GM23338 (cell line): ENCODE results near the gene MELTF. TPM values are rescaled to one million over a fixed set of nuclear protein-coding genes. Genes with fewer than 3 reads are reported as not detected.

ENCODE experiments used
- ATAC-seq: fragments of 200-7000 bp; cut with Tn5 transposase; 3 replicates; pipeline ENCODE4 v1.9.1; 2020
- DNase-seq: peaks from one replicate; pipeline ENCODE4 v3.0.0-alpha.2; 2015; ENCODE audit warnings: low spot score
- H2AFZ ChIP-seq: fragments of 200-600 bp; sonication (generic); 2 replicates; pipeline ENCODE4 v1.8.0; 2016; ENCODE audit warnings: antibody characterized with exemption, mild to moderate bottlenecking, moderate library complexity
- H3F3A ChIP-seq: fragments of 200-600 bp; sonication (generic); replicated peaks from 2 replicates; pipeline ENCODE4 v1.8.0; 2017; ENCODE audit warnings: antibody characterized with exemption, mixed run types, low read depth
- H3K27ac ChIP-seq: fragments of 200-600 bp; sonication (generic); 2 replicates; pipeline ENCODE4 v1.6.1; 2016; ENCODE audit warnings: low read depth
- H3K27me3 ChIP-seq: fragments of 200-600 bp; sonication (generic); 2 replicates; pipeline ENCODE4 v1.8.0; 2016; ENCODE audit warnings: mild to moderate bottlenecking, mixed run types, moderate library complexity; ENCODE audit not compliant: insufficient read depth
- H3K36me3 ChIP-seq: fragments of 200-600 bp; sonication (generic); 2 replicates; pipeline ENCODE4 v1.8.0; 2016; ENCODE audit warnings: mild to moderate bottlenecking; ENCODE audit not compliant: insufficient read depth
- H3K4me1 ChIP-seq: fragments of 200-600 bp; sonication (generic); 2 replicates; pipeline ENCODE4 v1.8.0; 2016; ENCODE audit warnings: mild to moderate bottlenecking, moderate library complexity; ENCODE audit not compliant: insufficient read depth
- H3K4me2 ChIP-seq: fragments of 200-600 bp; sonication (generic); 2 replicates; pipeline ENCODE4 v1.7.1; 2017; ENCODE audit warnings: mixed run types
- H3K4me3 ChIP-seq: fragments of 200-600 bp; sonication (generic); 2 replicates; pipeline ENCODE4 v1.6.1; 2016; ENCODE audit warnings: mixed run types
- H3K79me2 ChIP-seq: fragments of 200-600 bp; sonication (generic); replicated peaks from 2 replicates; pipeline ENCODE4 v1.8.0; 2017; ENCODE audit warnings: mild to moderate bottlenecking; ENCODE audit not compliant: insufficient read depth
- H3K9me2 ChIP-seq: fragments of 200-600 bp; sonication (generic); 2 replicates; pipeline ENCODE4 v1.8.0; 2017; ENCODE audit not compliant: insufficient read depth
- H4K20me1 ChIP-seq: fragments of 200-600 bp; sonication (generic); replicated peaks from 2 replicates; pipeline ENCODE4 v1.8.0; 2017; ENCODE audit warnings: mild to moderate bottlenecking; ENCODE audit not compliant: insufficient read depth
- H3K27ac Mint-ChIP-seq: 2 replicates; pipeline ENCODE4 v1.8.0; 2020; ENCODE audit warnings: inconsistent platforms, mild to moderate bottlenecking, moderate library complexity, mixed read lengths
- H3K27me3 Mint-ChIP-seq: 3 replicates; pipeline ENCODE4 v1.8.0; 2022; ENCODE audit warnings: low read depth, mild to moderate bottlenecking, moderate library complexity, mixed read lengths, inconsistent platforms; ENCODE audit not compliant: insufficient read depth, poor library complexity
- H3K36me3 Mint-ChIP-seq: 3 replicates; pipeline ENCODE4 v1.8.0; 2021; ENCODE audit warnings: low read depth, mild to moderate bottlenecking, inconsistent platforms, moderate library complexity, mixed read lengths
- H3K4me1 Mint-ChIP-seq: 3 replicates; pipeline ENCODE4 v1.8.0; 2020; ENCODE audit warnings: mild to moderate bottlenecking, inconsistent platforms, mixed read lengths
- H3K4me3 Mint-ChIP-seq: 3 replicates; pipeline ENCODE4 v1.8.0; 2021; ENCODE audit warnings: moderate library complexity, mild to moderate bottlenecking, inconsistent platforms, mixed read lengths
- H3K9me3 Mint-ChIP-seq: 3 replicates; pipeline ENCODE4 v1.8.0; 2020; ENCODE audit warnings: moderate library complexity, mild to moderate bottlenecking, inconsistent platforms, mixed read lengths
- CREB1 ChIP-seq: fragments of 250-450 bp; sonication (Bioruptor Pico); IDR thresholded peaks from 2 replicates; pipeline ENCODE4 v1.5.0; 2020; ENCODE audit warnings: low read depth, mild to moderate bottlenecking, moderate library complexity
- CTCF ChIP-seq, 2 experiments: fragments of 200-600 bp in 1 of 2; sonication (generic) in 1 of 2; conservative IDR thresholded peaks; 2 replicates each; pipeline versions ENCODE4 v1.5.1 to v1.6.1; 2016 to 2017; ENCODE audit warnings: antibody characterized with exemption in 2 of 2, low read depth in 2 of 2, mild to moderate bottlenecking in 2 of 2, moderate library complexity in 1 of 2
- ETS1 ChIP-seq: IDR thresholded peaks from 2 replicates; pipeline ENCODE4 v1.6.1; 2016; ENCODE audit warnings: antibody characterized with exemption
- EZH2 ChIP-seq: fragments of 200-600 bp; sonication (generic); IDR thresholded peaks from one replicate; pipeline ENCODE4 v1.8.0; 2017; ENCODE audit warnings: antibody characterized with exemption, mild to moderate bottlenecking, low read depth; ENCODE audit not compliant: unreplicated experiment
- EZH2phosphoT487 ChIP-seq: fragments of 200-600 bp; sonication (generic); IDR thresholded peaks from one replicate; pipeline ENCODE4 v1.8.1; 2018; ENCODE audit warnings: antibody characterized with exemption; ENCODE audit not compliant: unreplicated experiment
- JUNB ChIP-seq: IDR thresholded peaks from one replicate; pipeline ENCODE4 v1.6.1; 2016; ENCODE audit warnings: antibody characterized with exemption; ENCODE audit not compliant: unreplicated experiment
- NANOG ChIP-seq: IDR thresholded peaks from 2 replicates; pipeline ENCODE4 v1.6.1; 2016; ENCODE audit warnings: antibody characterized with exemption, borderline replicate concordance
- POLR2AphosphoS5 ChIP-seq: IDR thresholded peaks from 2 replicates; pipeline ENCODE4 v1.6.1; 2016; ENCODE audit warnings: antibody characterized with exemption, low read depth
- STAT1 ChIP-seq: IDR thresholded peaks from one replicate; pipeline ENCODE4 v1.6.1; 2016; ENCODE audit warnings: antibody characterized with exemption; ENCODE audit not compliant: unreplicated experiment
- ZNF114 ChIP-seq: fragments of 250-450 bp; sonication (Bioruptor Pico); IDR thresholded peaks from 2 replicates; pipeline ENCODE4 v1.5.0; 2020; ENCODE audit warnings: mild to moderate bottlenecking, moderate library complexity
- ZNF331 ChIP-seq: fragments of 250-450 bp; sonication (Bioruptor Pico); IDR thresholded peaks from 2 replicates; pipeline ENCODE4 v1.5.0; 2020; ENCODE audit warnings: low read depth, mild to moderate bottlenecking, moderate library complexity
- polyA plus RNA-seq: library from polyadenylated mRNA; unstranded; fragments of >200 nt; fragmentation: Nextera tagmentation; extraction: Ambion mirVana; gene quantifications from 2 replicates; pipeline ENCODE4 v1.2.1, GENCODE V29; 2016
- total RNA-seq: library from RNA; depleted of rRNA; stranded (reverse); fragments of >200 nt; shearing (Covaris generic); gene quantifications from 2 replicates; pipeline ENCODE4 v1.2.3, GENCODE V29; 2014
- TF ChIP-seq, protein P1 (sequence below): IDR thresholded peaks from one replicate; pipeline ENCODE4 v1.6.1; 2018; ENCODE audit warnings: antibody characterized with exemption; ENCODE audit not compliant: unreplicated experiment

MELTF gene
- total and polyA plus RNA-seq, 2 experiments from 2014 or later: 1.4 to 5.2 TPM

DNA sequence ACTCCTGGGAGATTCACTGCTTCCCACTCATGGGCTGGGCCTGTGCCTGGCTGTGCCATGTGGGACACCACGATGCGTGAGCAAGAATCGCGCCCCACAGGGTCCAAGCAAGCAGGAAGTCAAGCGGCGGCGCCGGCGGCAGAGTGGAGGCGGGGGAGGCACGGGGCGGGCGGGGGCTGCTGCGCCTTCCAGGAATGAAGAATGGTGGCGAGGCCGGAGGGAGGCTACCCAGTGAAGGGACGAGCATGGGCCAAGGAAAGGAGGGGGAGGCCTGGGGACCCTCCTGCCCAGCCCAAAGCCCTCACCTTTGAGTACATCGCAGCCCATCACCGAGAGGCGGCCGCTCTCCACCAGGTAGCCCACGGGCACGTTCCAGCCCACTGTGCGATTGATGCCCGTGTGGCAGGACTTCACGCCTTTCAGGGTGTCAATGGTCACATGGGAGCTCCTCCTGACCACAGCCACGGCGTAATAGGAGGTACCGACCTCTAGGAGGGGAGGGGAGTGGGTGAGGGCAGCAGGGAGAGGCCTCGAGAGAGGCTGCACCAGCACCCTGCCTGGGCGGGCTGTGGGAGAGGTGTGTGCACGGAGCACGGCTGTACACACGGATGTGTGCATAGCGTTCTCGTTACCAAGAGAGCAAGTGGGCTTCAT is 5.5 kb downstream of the MELTF start:
- no peaks in the 10 kb centered on the region for H3K9me3 Mint-ChIP-seq
- H3K36me3 Mint-ChIP-seq: no peaks in the 10 kb centered on the region
- H3K4me3 Mint-ChIP-seq: no peak overlapping the region
- H2AFZ ChIP-seq: no peak overlapping the region
- no peak overlapping the region for H3K27ac ChIP-seq
- peaks cover 8% of the 10 kb centered on the region; the same call in 1 of the 2 replicates for H3K4me1 ChIP-seq
- H3K27me3 ChIP-seq: peaks cover 13% of the 10 kb centered on the region
- no peaks in the 10 kb centered on the region for H3K79me2 ChIP-seq
- no peak overlapping the region for H3K27ac Mint-ChIP-seq
- TF ChIP-seq ZNF114 (no peak), EZH2phosphoT487 (no peak)
- no peaks in the 10 kb centered on the region for H3K36me3 ChIP-seq
- no peak overlapping the region for H3K4me3 ChIP-seq
- DNase-seq (no peak), ATAC-seq (no peak)
- no peaks in the 10 kb centered on the region for H4K20me1 ChIP-seq
- no peaks in the 10 kb centered on the region for H3K9me2 ChIP-seq
- peaks cover 42% of the 10 kb centered on the region for H3K4me1 Mint-ChIP-seq
- H3K27me3 Mint-ChIP-seq: peaks cover 34% of the 10 kb centered on the region
- H3K4me2 ChIP-seq: no peak overlapping the region
- no peaks in the 10 kb centered on the region for H3F3A ChIP-seq

DNA sequence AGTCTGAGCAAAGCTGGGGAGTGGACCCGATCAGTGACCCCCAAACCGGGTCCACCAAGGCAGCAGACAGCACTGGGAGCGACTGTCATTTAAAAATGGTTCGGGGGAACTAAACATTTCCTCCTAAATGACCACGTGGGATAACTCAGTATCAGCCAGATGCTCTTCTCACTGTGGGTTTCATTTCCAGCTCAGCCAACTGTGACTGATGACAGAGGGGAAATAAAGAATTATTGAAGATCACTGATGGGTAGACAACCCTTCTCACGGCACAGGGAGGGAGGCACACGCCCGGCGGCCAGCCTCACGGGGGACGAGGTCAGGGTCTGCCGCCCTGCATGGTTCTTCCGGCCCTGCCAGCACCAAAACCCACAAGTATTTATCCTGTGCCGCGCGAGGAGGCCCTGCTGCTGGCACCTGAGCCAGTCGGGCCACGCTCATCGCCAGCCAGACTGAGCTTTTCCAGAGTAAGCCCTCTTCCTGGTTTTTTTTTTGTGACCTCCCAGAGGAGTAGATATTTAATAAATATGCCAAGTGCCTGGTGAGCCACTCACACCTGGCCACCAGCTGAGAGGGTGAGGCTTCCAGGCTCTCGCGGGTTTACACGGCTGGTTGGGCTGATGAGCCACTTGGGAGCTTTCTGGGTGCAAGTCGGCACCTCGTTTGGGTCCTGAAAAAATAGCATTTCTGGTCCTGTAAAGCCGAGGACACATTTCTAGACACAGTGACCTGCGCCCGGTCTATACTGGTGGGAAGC is 6.2 kb downstream of the MELTF start:
- Mint-ChIP-seq H3K9me3 (no peaks in the 10 kb centered on the region), H3K36me3 (no peaks in the 10 kb centered on the region), H3K4me3 (no peak overlapping the region; the same call in 2 of the 3 replicates), H3K4me1 (peaks cover 42% of the 10 kb centered on the region), H3K27ac (no peak overlapping the region), H3K27me3 (peaks cover 27% of the 10 kb centered on the region)
- DNase-seq (no peak), ATAC-seq (no peak)
- Histone ChIP-seq H3K79me2 (no peaks in the 10 kb centered on the region), H3K4me1 (peaks cover 8% of the 10 kb centered on the region; the same call in 1 of the 2 replicates), H3F3A (no peaks in the 10 kb centered on the region), H2AFZ (no peak overlapping the region), H3K36me3 (no peaks in the 10 kb centered on the region), H3K9me2 (no peaks in the 10 kb centered on the region), H3K4me3 (no peak overlapping the region), H3K4me2 (no peak overlapping the region), H4K20me1 (no peaks in the 10 kb centered on the region), H3K27me3 (peaks cover 6% of the 10 kb centered on the region), H3K27ac (no peak overlapping the region)
- TF ChIP-seq CREB1 (CRISPR knock-in tag) (no peak), EZH2phosphoT487 (no peak), JUNB (no peak), POLR2AphosphoS5 (no peak), STAT1 (no peak), CTCF (conservative IDR thresholded peaks at IDR 0.05; ENCODE audit: low read depth in 2 of 2) (no peak), EZH2 (no peak), NANOG (no peak), ZNF331 (CRISPR knock-in tag) (no peak), ZNF114 (no peak), ETS1 (no peak)
- TF ChIP-seq, protein P1, sequence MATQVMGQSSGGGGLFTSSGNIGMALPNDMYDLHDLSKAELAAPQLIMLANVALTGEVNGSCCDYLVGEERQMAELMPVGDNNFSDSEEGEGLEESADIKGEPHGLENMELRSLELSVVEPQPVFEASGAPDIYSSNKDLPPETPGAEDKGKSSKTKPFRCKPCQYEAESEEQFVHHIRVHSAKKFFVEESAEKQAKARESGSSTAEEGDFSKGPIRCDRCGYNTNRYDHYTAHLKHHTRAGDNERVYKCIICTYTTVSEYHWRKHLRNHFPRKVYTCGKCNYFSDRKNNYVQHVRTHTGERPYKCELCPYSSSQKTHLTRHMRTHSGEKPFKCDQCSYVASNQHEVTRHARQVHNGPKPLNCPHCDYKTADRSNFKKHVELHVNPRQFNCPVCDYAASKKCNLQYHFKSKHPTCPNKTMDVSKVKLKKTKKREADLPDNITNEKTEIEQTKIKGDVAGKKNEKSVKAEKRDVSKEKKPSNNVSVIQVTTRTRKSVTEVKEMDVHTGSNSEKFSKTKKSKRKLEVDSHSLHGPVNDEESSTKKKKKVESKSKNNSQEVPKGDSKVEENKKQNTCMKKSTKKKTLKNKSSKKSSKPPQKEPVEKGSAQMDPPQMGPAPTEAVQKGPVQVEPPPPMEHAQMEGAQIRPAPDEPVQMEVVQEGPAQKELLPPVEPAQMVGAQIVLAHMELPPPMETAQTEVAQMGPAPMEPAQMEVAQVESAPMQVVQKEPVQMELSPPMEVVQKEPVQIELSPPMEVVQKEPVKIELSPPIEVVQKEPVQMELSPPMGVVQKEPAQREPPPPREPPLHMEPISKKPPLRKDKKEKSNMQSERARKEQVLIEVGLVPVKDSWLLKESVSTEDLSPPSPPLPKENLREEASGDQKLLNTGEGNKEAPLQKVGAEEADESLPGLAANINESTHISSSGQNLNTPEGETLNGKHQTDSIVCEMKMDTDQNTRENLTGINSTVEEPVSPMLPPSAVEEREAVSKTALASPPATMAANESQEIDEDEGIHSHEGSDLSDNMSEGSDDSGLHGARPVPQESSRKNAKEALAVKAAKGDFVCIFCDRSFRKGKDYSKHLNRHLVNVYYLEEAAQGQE: no peak
